ENCODE results near the gene SASH1. TPM values are rescaled to one million over a fixed set of nuclear protein-coding genes. Genes with fewer than 3 reads are reported as not detected.

The SASH1 gene
- total RNA-seq, 2 donors from 2014 or later = 21.0 to 49.8 TPM

GRCh38 chr6:148406579-148407371, 64.1 kb downstream of the SASH1 start:
- Histone ChIP-seq H3K36me3 (replicated peaks in 1 of 2; ENCODE audit: insufficient read depth in 1 of 2, low read depth in 2 of 2) (no peaks in the 10 kb centered on the region), H3K27ac (peak overlapping the region in 1 of 4 donors; percentile 34), H3K27me3 (no peaks in the 10 kb centered on the region), H3K4me3 (no peak overlapping the region), H3K9me3 (no peaks in the 10 kb centered on the region), H3K4me1 (peaks cover 8% of the 10 kb centered on the region)
- intact Hi-C loops (cut with DNase I) = no loop called here
- ATAC-seq (no peak), DNase-seq (no peak)
- WGBS, 2 donors = 80 to 87% methylated on average over 6 of the region's 6 CpGs
- TF ChIP-seq, protein P1, sequence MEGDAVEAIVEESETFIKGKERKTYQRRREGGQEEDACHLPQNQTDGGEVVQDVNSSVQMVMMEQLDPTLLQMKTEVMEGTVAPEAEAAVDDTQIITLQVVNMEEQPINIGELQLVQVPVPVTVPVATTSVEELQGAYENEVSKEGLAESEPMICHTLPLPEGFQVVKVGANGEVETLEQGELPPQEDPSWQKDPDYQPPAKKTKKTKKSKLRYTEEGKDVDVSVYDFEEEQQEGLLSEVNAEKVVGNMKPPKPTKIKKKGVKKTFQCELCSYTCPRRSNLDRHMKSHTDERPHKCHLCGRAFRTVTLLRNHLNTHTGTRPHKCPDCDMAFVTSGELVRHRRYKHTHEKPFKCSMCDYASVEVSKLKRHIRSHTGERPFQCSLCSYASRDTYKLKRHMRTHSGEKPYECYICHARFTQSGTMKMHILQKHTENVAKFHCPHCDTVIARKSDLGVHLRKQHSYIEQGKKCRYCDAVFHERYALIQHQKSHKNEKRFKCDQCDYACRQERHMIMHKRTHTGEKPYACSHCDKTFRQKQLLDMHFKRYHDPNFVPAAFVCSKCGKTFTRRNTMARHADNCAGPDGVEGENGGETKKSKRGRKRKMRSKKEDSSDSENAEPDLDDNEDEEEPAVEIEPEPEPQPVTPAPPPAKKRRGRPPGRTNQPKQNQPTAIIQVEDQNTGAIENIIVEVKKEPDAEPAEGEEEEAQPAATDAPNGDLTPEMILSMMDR (IDR thresholded peaks at IDR 0.05) = no peak
- no peak for TF ChIP-seq POLR2A (IDR thresholded peaks at IDR 0.05)

DNA sequence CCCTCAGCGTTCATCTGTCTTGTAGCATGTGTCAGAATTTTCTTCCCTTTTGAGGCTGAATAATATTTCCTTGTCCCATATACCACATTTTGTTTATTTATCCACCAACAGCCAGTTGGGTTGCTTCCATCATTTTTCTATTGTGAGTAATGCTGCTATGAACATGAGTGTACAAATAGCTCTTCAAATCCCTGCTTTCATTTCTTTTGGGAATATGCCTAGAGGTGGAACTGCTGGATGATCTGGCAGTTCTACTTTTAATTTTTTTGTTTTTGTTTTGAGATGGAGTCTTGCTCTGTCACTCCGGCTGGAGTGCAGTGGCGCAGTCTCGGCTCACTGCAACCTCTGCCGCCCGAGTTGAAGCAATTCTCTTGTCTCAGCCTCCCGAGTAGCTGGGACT, 64.7 kb downstream of the SASH1 start:
- intact Hi-C loops (cut with DNase I) = no loop called here
- DNase-seq = no peak
- no peak for ATAC-seq
- Histone ChIP-seq H3K27ac (no peak overlapping the region), H3K4me3 (no peak overlapping the region), H3K27me3 (no peaks in the 10 kb centered on the region), H3K9me3 (no peaks in the 10 kb centered on the region), H3K36me3 (replicated peaks in 1 of 2; ENCODE audit: insufficient read depth in 1 of 2, low read depth in 2 of 2) (no peaks in the 10 kb centered on the region), H3K4me1 (peaks cover 8% of the 10 kb centered on the region)
- WGBS, 2 donors = 84 to 91% methylated on average over 7 of the region's 7 CpGs
- TF ChIP-seq POLR2A (IDR thresholded peaks at IDR 0.05) = no peak

- WGBS, 2 donors = 92% methylated on average over 12 of the region's 12 CpGs
- H3K27me3 ChIP-seq = no peaks in the 10 kb centered on the region
- no peak overlapping the region for H3K4me3 ChIP-seq
- no peak for DNase-seq
- TF ChIP-seq, protein P1 (IDR thresholded peaks at IDR 0.05) = no peak
- no peak for TF ChIP-seq POLR2A (IDR thresholded peaks at IDR 0.05)
- no peak for ATAC-seq
- no peaks in the 10 kb centered on the region for H3K36me3 ChIP-seq (replicated peaks in 1 of 2; ENCODE audit: insufficient read depth in 1 of 2, low read depth in 2 of 2)
- H3K4me1 ChIP-seq = peaks cover 10% of the 10 kb centered on the region
- intact Hi-C loops (cut with DNase I) = no loop called here
- H3K9me3 ChIP-seq = no peaks in the 10 kb centered on the region
- H3K27ac ChIP-seq = no peak overlapping the region
These were observed 70.9 kb downstream of the SASH1 start for GRCh38 chr6:148413321-148414091.

GRCh38 chr6:148414092-148414489, 71.5 kb downstream of the SASH1 start:
- WGBS, 2 donors = 92 to 94% methylated on average over 3 of the region's 3 CpGs
- TF ChIP-seq POLR2A (IDR thresholded peaks at IDR 0.05) = no peak
- TF ChIP-seq, protein P1 (IDR thresholded peaks at IDR 0.05) = no peak
- H3K27ac ChIP-seq = no peak overlapping the region
- H3K36me3 ChIP-seq (replicated peaks in 1 of 2; ENCODE audit: insufficient read depth in 1 of 2, low read depth in 2 of 2) = no peaks in the 10 kb centered on the region
- ATAC-seq (no peak), DNase-seq (no peak)
- no peaks in the 10 kb centered on the region for H3K9me3 ChIP-seq
- H3K4me3 ChIP-seq = no peak overlapping the region
- peaks cover 10% of the 10 kb centered on the region for H3K4me1 ChIP-seq
- no peaks in the 10 kb centered on the region for H3K27me3 ChIP-seq
- intact Hi-C loops (cut with DNase I) = no loop called here

DNA sequence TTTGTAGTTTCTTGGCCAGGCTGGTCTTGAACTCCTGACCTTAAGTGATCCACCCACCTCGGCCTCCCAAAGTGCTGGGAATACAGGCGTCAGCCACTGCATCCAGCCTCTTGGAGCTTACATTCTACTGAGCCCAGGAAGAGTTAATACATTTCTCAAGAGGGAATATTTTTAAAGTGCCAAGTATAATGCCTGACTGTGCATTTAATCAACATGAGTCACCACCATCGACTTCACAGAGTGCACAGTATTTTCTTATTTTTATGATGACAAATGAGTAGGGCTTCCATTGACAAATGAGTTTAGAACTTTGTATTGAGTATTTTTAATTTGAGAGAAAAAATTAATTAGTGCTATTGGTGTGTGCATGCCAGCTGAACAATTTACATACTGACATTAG, 72.2 kb downstream of the SASH1 start:
- 61 to 65% methylated on average over 3 of the region's 3 CpGs for WGBS, 2 donors
- ATAC-seq = no peak
- intact Hi-C loops (cut with DNase I) = no loop called here
- TF ChIP-seq, protein P1 (IDR thresholded peaks at IDR 0.05) = no peak
- no peak for TF ChIP-seq POLR2A (IDR thresholded peaks at IDR 0.05)
- no peaks in the 10 kb centered on the region for H3K36me3 ChIP-seq (replicated peaks in 1 of 2; ENCODE audit: insufficient read depth in 1 of 2, low read depth in 2 of 2)
- no peaks in the 10 kb centered on the region for H3K9me3 ChIP-seq
- DNase-seq = no peak
- H3K4me1 ChIP-seq = peaks cover 10% of the 10 kb centered on the region
- no peak overlapping the region for H3K27ac ChIP-seq
- H3K4me3 ChIP-seq = no peak overlapping the region
- no peaks in the 10 kb centered on the region for H3K27me3 ChIP-seq

Measured in body of pancreas (tissue), 4 donors.